ENCODE results near the gene ITFG1.
"Not testable (repeated sequence)": the region's sequence is repeated elsewhere in the genome, so short reads cannot be mapped to it uniquely, and the experiment has no call there.

ITFG1 gene

GRCh38 chr16:47481698-47482374 lies 21.0 kb upstream of the ITFG1 start:
- H3K4me3 Mint-ChIP-seq = no peak overlapping the region
- DNase-seq (ENCODE audit: low spot score in 2 of 2) (no peak), ATAC-seq (no peak)
- H3K27ac Mint-ChIP-seq = no peak overlapping the region
- no peaks in the 10 kb centered on the region for H3K36me3 Mint-ChIP-seq
- H3K4me1 Mint-ChIP-seq = peaks cover 33% of the 10 kb centered on the region
- no peaks in the 10 kb centered on the region for H3K9me3 Mint-ChIP-seq

GRCh38 chr16:47480410-47480809 lies 19.5 kb upstream of the ITFG1 start:
- Mint-ChIP-seq H3K27ac (no peak overlapping the region), H3K9me3 (no peaks in the 10 kb centered on the region), H3K4me3 (no peak overlapping the region), H3K36me3 (no peaks in the 10 kb centered on the region), H3K4me1 (peaks cover 36% of the 10 kb centered on the region)
- DNase-seq (ENCODE audit: low spot score in 2 of 2) (no peak), ATAC-seq (no peak)

GRCh38 chr16:47477679-47478078 lies 16.8 kb upstream of the ITFG1 start:
- Mint-ChIP-seq H3K9me3 (no peaks in the 10 kb centered on the region), H3K4me3 (no peak overlapping the region), H3K36me3 (no peaks in the 10 kb centered on the region), H3K4me1 (peaks cover 30% of the 10 kb centered on the region), H3K27ac (no peak overlapping the region)
- no peak for DNase-seq (ENCODE audit: low spot score in 2 of 2)
- ATAC-seq = no peak

GRCh38 chr16:47476654-47477345 lies 15.9 kb upstream of the ITFG1 start:
- H3K36me3 Mint-ChIP-seq = no peaks in the 10 kb centered on the region

GRCh38 chr16:47475786-47476185 lies 14.9 kb upstream of the ITFG1 start:
- DNase-seq (ENCODE audit: low spot score in 2 of 2) (no peak), ATAC-seq (no peak)
- no peaks in the 10 kb centered on the region for H3K36me3 Mint-ChIP-seq
- no peaks in the 10 kb centered on the region for H3K9me3 Mint-ChIP-seq
- no peak overlapping the region for H3K4me3 Mint-ChIP-seq
- H3K27ac Mint-ChIP-seq = no peak overlapping the region
- peaks cover 27% of the 10 kb centered on the region for H3K4me1 Mint-ChIP-seq

More at GRCh38 chr16:47476654-47477345, 15.9 kb upstream of the ITFG1 start:
- H3K4me1 Mint-ChIP-seq = peaks cover 28% of the 10 kb centered on the region
- DNase-seq (ENCODE audit: low spot score in 2 of 2) = no peak
- H3K27ac Mint-ChIP-seq = no peak overlapping the region
- no peaks in the 10 kb centered on the region for H3K9me3 Mint-ChIP-seq
- H3K4me3 Mint-ChIP-seq = no peak overlapping the region
- ATAC-seq = no peak

- ATAC-seq = no peak
Measured at GRCh38 chr16:47473792-47474191, 12.9 kb upstream of the ITFG1 start.

GRCh38 chr16:47473004-47473403 lies 12.1 kb upstream of the ITFG1 start:
- H3K36me3 Mint-ChIP-seq; H3K27ac Mint-ChIP-seq; H3K9me3 Mint-ChIP-seq; ATAC-seq; DNase-seq (ENCODE audit: low spot score in 2 of 2); H3K4me3 Mint-ChIP-seq: not testable (repeated sequence)
- H3K4me1 Mint-ChIP-seq = peaks cover 15% of the 10 kb centered on the region

More at GRCh38 chr16:47473792-47474191, 12.9 kb upstream of the ITFG1 start:
- no peaks in the 10 kb centered on the region for H3K36me3 Mint-ChIP-seq
- peaks cover 16% of the 10 kb centered on the region for H3K4me1 Mint-ChIP-seq
- DNase-seq (ENCODE audit: low spot score in 2 of 2) = no peak
- no peaks in the 10 kb centered on the region for H3K9me3 Mint-ChIP-seq
- H3K4me3 Mint-ChIP-seq = no peak overlapping the region
- H3K27ac Mint-ChIP-seq = no peak overlapping the region

- H3K4me3 Mint-ChIP-seq = no peak overlapping the region
- no peaks in the 10 kb centered on the region for H3K9me3 Mint-ChIP-seq
- no peaks in the 10 kb centered on the region for H3K36me3 Mint-ChIP-seq
Measured at GRCh38 chr16:47470810-47471209, 9.9 kb upstream of the ITFG1 start.

GRCh38 chr16:47470211-47470610 lies 9.3 kb upstream of the ITFG1 start:
- ATAC-seq = no peak
- peaks cover 9% of the 10 kb centered on the region for H3K4me1 Mint-ChIP-seq
- no peaks in the 10 kb centered on the region for H3K36me3 Mint-ChIP-seq
- DNase-seq (ENCODE audit: low spot score in 2 of 2) = no peak
- H3K27ac Mint-ChIP-seq = no peak overlapping the region
- H3K9me3 Mint-ChIP-seq = no peaks in the 10 kb centered on the region
- no peak overlapping the region for H3K4me3 Mint-ChIP-seq

More at GRCh38 chr16:47470810-47471209, 9.9 kb upstream of the ITFG1 start:
- Mint-ChIP-seq H3K27ac (no peak overlapping the region), H3K4me1 (peaks cover 9% of the 10 kb centered on the region)
- ATAC-seq = no peak
- no peak for DNase-seq (ENCODE audit: low spot score in 2 of 2)

GRCh38 chr16:47469227-47469626 lies 8.4 kb upstream of the ITFG1 start:
- ATAC-seq (no peak), DNase-seq (ENCODE audit: low spot score in 2 of 2) (no peak)
- Mint-ChIP-seq H3K4me1 (peaks cover 10% of the 10 kb centered on the region), H3K9me3 (no peaks in the 10 kb centered on the region), H3K4me3 (no peak overlapping the region), H3K36me3 (no peaks in the 10 kb centered on the region), H3K27ac (peak overlapping the region; percentile 32)

GRCh38 chr16:47468070-47468689 lies 7.3 kb upstream of the ITFG1 start:
- not testable (repeated sequence) for H3K9me3 Mint-ChIP-seq; H3K36me3 Mint-ChIP-seq; H3K4me3 Mint-ChIP-seq; ATAC-seq; H3K27ac Mint-ChIP-seq; DNase-seq (ENCODE audit: low spot score in 2 of 2)
- H3K4me1 Mint-ChIP-seq = peaks cover 16% of the 10 kb centered on the region

GRCh38 chr16:47467501-47467900 lies 6.6 kb upstream of the ITFG1 start:
- Mint-ChIP-seq H3K36me3 (peaks cover 6% of the 10 kb centered on the region), H3K4me1 (peaks cover 21% of the 10 kb centered on the region), H3K9me3 (no peaks in the 10 kb centered on the region), H3K27ac (no peak overlapping the region), H3K4me3 (no peak overlapping the region)
- ATAC-seq (no peak), DNase-seq (ENCODE audit: low spot score in 2 of 2) (no peak)

GRCh38 chr16:47465919-47466630 lies 5.2 kb upstream of the ITFG1 start:
- ATAC-seq (no peak), DNase-seq (ENCODE audit: low spot score in 2 of 2) (no peak)
- no peaks in the 10 kb centered on the region for H3K9me3 Mint-ChIP-seq
- no peak overlapping the region for H3K4me3 Mint-ChIP-seq
- H3K27ac Mint-ChIP-seq = no peak overlapping the region
- H3K4me1 Mint-ChIP-seq = peaks cover 27% of the 10 kb centered on the region
- H3K36me3 Mint-ChIP-seq = peaks cover 12% of the 10 kb centered on the region

GRCh38 chr16:47463771-47464624 lies 3.1 kb upstream of the ITFG1 start:
- H3K4me3 Mint-ChIP-seq = no peak overlapping the region
- no peak overlapping the region for H3K27ac Mint-ChIP-seq
- ATAC-seq (no peak), DNase-seq (ENCODE audit: low spot score in 2 of 2) (no peak)
- H3K9me3 Mint-ChIP-seq = no peaks in the 10 kb centered on the region
- H3K4me1 Mint-ChIP-seq = peaks cover 34% of the 10 kb centered on the region
- peaks cover 22% of the 10 kb centered on the region for H3K36me3 Mint-ChIP-seq
